ENCODE results near the gene KNOP1.

KNOP1 gene

DNA sequence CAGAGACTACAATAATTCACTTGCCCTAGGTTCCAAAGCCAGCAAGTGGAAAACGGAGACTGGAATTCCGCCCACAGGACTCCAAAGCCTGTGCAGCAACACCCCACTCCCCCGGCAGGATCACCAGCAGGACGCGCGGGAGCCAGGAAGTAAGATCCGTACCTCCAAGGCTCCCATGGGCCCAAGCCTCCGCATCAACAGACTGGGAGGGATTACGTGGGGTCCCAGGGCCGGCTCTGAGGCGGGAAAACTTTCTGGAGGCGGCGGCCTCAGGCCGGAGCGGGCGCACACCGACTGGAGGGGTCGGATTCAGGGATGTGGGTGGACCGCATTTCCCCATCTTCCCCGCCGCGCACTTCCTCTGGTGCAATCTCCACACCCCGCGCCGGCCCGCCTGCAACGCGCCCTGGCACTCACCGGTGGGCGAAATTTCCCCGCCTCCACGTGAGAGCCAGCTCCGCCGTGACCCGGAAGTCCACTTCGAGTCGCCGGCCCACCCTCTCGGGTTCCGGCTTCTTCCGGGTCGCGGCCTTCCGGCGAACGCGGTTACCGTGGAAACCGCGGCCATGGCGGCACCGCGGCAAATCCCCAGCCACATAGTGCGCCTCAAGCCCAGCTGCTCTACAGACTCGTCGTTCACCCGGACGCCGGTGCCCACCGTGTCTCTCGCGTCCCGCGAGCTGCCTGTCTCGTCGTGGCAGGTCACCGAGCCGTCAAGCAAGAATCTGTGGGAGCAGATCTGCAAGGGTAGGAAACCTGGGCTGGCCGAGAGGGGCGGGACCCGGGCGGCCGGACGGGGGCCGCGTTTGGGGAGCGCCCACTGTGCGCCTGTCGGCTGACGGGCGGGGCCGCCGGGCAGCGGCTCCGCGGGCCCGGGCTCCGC, at the start of gene KNOP1, which contains the start of gene IQCK:
Gene KNOP1, minus strand, starts transcription at position 487 of the 883 bp plus-strand sequence. CDS start 3,192 bp downstream, outside the sequence.
Gene IQCK, plus strand, starts transcription at position 531 of the 883 bp plus-strand sequence. Its CDS starts 36 bp downstream, at position 567.
- DNase-seq (ENCODE audit: low read depth in 2 of 2) = peak; percentile 83 to 85

GRCh38 chr16:19767497-19767896, 49.5 kb upstream of the KNOP1 start:
- DNase-seq (ENCODE audit: low read depth in 2 of 2) = no peak

DNA sequence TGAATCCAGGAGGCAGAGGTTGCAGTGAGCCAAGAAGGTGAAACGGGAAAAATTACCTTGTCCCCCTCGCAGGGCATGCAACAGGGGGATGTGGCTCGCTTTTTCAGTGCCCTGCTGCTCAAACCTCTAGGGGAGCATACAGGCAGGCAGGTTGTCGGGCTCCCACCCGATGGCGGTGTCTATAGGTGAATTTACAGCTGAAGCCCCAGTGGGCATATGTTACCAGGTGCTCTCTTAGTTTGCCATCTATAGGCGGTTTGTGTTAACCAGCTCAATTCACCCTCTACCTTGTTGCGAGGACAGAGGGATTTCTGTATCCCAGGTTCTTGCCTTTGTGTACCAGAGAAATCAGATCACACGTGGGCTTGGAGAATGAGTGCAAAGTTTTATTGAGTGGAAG, 49.0 kb upstream of the KNOP1 start:
- no peak for DNase-seq (ENCODE audit: low read depth in 2 of 2)

DNA sequence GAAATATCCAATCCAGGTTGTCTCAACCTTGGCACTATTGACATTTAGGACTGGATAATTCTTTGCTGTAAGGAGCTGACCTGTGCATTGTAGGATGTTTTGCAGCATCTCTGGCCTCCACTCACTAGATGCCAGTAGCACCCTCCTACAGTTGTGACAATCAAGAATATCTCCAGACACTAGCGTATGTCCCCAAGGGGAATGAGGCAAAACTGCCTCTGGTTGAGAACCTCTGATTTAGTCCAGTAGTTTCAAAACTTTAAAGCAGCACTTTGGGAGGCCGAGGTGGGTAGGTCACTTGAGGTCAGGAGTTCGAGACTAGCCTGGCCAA, 48.5 kb upstream of the KNOP1 start:
- no peak for DNase-seq (ENCODE audit: low read depth in 2 of 2)

DNA sequence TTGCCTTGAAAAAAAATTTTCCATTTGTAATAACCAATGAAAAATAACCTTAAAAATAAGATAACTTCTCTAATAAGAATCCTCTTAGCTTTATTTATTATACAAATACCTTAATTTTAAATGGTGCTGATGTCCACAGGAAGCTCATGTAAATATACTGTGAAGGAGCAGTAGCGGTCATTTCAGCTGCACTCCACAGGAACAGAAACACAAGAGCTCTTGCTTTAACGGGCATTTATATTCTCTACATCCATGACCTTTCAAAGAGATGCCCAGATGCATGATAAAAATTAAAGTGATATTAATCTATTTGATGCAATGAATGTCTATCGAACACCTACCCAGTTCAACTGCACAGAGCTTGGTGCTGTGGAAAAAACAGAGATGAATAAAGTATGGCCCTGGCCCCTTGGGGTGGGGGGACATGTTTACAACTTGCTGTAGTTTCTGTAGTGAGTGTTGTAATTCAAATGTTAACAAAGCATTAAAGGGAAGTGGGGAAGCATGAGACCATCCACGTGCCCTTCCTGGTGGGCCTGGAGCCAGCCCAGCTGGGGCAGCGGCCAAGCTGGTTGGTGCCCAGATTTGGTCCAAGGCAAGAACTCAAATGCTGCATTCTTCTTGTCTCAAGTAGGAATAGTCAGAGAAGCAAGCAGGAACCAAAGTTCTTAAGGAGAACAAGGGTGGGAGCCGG, 48.0 kb upstream of the KNOP1 start:
- DNase-seq (ENCODE audit: low read depth in 2 of 2) = no peak

- DNase-seq (ENCODE audit: low read depth in 2 of 2) = no peak
Observed at GRCh38 chr16:19760356-19761060, 42.5 kb upstream of the KNOP1 start.

- no peak for DNase-seq (ENCODE audit: low read depth in 2 of 2)
Observed at GRCh38 chr16:19757762-19758595, 40.0 kb upstream of the KNOP1 start.

DNA sequence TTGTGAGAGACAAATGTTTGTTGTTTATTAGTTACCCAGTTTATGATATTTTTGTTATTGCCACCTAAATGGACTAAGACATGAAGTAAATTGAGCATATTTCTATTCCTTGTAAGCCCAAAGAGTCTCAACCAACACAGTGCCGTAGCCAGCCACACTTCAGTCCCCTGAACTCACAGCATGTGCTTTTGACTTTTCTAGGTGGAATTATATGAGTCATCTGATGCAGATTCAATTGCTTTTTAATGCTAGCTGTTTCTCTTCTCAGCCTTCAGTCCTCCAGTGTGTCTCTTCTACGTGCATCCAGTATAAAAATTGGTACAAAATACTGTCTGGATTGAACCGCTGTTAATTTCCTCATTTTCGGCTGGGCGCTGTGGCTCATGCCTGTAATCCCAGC, 39.0 kb upstream of the KNOP1 start:
- no peak for DNase-seq (ENCODE audit: low read depth in 2 of 2)

GRCh38 chr16:19755268-19755667, 37.2 kb upstream of the KNOP1 start:
- DNase-seq (ENCODE audit: low read depth in 2 of 2) = no peak

DNA sequence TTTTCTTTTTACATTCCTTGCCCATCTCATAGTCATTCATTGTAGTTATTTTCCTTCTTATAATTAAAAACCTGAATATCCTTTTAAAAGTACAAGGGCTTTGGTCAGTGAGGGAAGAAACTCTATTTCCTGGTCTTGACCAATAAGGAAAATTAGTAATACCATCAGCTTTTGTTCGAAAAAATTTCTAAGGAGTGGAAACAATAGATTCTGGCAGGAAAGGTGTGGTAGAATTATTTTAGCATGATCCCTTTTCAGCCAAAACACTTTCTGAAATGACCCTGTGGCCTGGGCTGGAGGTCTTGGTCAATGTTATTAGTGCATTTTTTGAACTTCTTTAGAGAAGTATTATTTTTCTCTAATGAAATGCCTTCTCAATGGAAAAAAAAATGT, 36.6 kb upstream of the KNOP1 start:
- no peak for DNase-seq (ENCODE audit: low read depth in 2 of 2)

GRCh38 chr16:19753815-19754643, 36.0 kb upstream of the KNOP1 start:
- no peak for DNase-seq (ENCODE audit: low read depth in 2 of 2)

- no peak for DNase-seq (ENCODE audit: low read depth in 2 of 2)
Observed at GRCh38 chr16:19751478-19752385, 33.7 kb upstream of the KNOP1 start.

GRCh38 chr16:19749571-19750080, 31.6 kb upstream of the KNOP1 start:
- no peak for DNase-seq (ENCODE audit: low read depth in 2 of 2)

GRCh38 chr16:19748389-19749168, 30.6 kb upstream of the KNOP1 start:
- DNase-seq (ENCODE audit: low read depth in 2 of 2) = no peak

DNA sequence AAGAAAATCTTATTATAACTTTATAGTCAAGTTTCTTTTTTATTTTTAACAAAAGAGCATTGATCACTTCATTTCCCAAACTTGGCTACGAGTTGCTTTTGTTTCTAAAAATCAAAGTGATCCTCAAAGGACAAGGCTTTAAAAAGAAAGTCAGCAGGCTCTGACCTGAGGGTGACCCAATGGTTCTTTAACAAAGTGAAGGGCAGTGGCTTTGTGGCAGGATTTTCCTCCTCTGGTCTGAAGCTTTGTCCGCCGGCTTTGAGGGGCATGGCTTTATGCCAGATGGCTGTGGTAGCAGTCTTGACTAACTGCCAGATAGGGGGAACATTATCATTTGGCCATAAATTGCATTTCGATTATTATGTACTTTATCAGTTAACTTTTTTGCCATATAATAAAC, 28.5 kb upstream of the KNOP1 start:
- DNase-seq (ENCODE audit: low read depth in 2 of 2) = no peak

DNA sequence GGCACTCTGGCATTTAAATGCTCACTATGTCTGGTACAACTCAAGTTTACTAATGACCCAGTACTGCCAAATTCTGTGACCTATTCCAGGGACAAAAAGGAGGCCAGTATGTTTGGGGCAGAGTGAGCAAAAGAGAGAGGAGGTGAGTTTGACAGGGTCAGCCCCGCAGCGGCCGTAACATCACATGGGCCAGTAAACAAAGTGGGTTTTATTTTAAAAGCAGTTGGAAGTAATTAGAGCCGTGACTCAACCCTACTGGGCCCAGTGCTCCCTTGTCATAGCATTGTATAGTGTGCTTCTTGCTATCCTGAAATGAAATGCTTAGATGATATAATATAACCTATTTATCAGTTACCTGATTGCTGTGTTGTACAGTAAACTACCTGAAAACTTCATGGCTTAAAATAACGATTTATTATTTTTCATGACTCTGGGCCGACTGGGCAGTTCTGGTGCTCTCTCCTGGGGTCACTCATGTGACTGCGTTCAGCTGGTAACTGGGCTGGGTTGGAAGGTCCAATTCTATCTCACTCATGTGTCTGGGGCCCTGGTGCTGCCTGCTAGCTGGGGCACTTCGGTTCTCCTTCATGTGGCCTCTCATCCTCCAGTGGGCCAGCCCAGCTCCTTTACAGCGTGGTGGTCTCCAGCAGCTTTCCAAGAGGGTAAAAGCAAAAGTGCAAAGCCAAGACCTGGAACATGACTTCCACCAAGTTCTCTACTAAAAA, 27.4 kb upstream of the KNOP1 start:
- no peak for DNase-seq (ENCODE audit: low read depth in 2 of 2)

DNA sequence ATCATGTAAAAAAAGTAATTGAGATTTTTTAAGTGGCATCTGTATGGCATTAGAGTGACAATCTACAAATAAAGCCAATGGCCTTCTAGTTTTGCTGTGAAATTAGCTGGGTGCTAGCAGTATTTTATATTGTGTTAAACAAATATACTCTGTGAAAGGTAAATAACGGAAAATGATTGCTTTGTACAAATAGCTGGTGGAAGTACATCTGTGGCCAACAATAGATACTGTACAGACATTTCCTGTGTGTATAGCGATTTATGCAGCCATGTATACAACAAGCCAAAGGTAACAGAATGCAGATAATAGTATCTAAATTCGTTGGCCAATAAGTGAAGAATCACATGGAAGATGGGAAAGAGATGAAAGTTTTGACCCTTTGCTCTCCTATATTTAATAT, 26.6 kb upstream of the KNOP1 start:
- DNase-seq (ENCODE audit: low read depth in 2 of 2) = no peak

GRCh38 chr16:19743816-19744159, 25.8 kb upstream of the KNOP1 start:
- no peak for DNase-seq (ENCODE audit: low read depth in 2 of 2)
